HL-60 (cell line): ENCODE measurements around the gene CYB5A.

Experiments used
- POLR2AphosphoS5 ChIP-seq: IDR thresholded peaks from 2 replicates; pipeline ENCODE4 v1.6.1; 2012; ENCODE audit warnings: low read depth
- TF ChIP-seq, protein P1 (sequence below): IDR thresholded peaks from one replicate; pipeline ENCODE4 v1.5.1; 2011; ENCODE audit warnings: low read length, control low read depth, inconsistent platforms; ENCODE audit not compliant: insufficient read depth

- TF ChIP-seq, protein P1, sequence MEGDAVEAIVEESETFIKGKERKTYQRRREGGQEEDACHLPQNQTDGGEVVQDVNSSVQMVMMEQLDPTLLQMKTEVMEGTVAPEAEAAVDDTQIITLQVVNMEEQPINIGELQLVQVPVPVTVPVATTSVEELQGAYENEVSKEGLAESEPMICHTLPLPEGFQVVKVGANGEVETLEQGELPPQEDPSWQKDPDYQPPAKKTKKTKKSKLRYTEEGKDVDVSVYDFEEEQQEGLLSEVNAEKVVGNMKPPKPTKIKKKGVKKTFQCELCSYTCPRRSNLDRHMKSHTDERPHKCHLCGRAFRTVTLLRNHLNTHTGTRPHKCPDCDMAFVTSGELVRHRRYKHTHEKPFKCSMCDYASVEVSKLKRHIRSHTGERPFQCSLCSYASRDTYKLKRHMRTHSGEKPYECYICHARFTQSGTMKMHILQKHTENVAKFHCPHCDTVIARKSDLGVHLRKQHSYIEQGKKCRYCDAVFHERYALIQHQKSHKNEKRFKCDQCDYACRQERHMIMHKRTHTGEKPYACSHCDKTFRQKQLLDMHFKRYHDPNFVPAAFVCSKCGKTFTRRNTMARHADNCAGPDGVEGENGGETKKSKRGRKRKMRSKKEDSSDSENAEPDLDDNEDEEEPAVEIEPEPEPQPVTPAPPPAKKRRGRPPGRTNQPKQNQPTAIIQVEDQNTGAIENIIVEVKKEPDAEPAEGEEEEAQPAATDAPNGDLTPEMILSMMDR, result no peak
- TF ChIP-seq POLR2AphosphoS5, result no peak
Measured at GRCh38 chr18:74241970-74242369, 49.8 kb downstream of the CYB5A start.
